Astrocyte (in vitro differentiated cells and primary cell): ENCODE results near the gene CTR9. TPM values are rescaled to one million over a fixed set of nuclear protein-coding genes. Genes with fewer than 3 reads are reported as not detected.

Experiments used
- DNase-seq: peaks from one replicate; pipeline ENCODE4 v3.0.0-alpha.2; 2010; ENCODE audit warnings: low read depth
- FAIRE-seq: peaks from 2 replicates; lab custom pipeline; 2011; peaks lifted over from hg19 to GRCh38; lab: Jason Lieb, UNC
- H2AFZ ChIP-seq: 2 replicates; pipeline ENCODE4 v1.6.0; 2012; ENCODE audit warnings: low read depth, low read length, inconsistent platforms
- H3K27ac ChIP-seq: 2 replicates; pipeline ENCODE4 v1.5.1; 2011; ENCODE audit warnings: low read depth, low read length, inconsistent platforms
- H3K27me3 ChIP-seq: 2 replicates; pipeline ENCODE4 v1.6.0; 2011; ENCODE audit warnings: low read length, inconsistent platforms; ENCODE audit not compliant: insufficient read depth
- H3K36me3 ChIP-seq: 2 replicates; pipeline ENCODE4 v1.5.1; 2011; ENCODE audit warnings: low read length, inconsistent platforms; ENCODE audit not compliant: insufficient read depth
- H3K4me1 ChIP-seq: 2 replicates; pipeline ENCODE4 v1.5.1; 2011; ENCODE audit warnings: low read length, inconsistent platforms; ENCODE audit not compliant: insufficient read depth
- H3K4me2 ChIP-seq: 2 replicates; pipeline ENCODE4 v1.6.0; 2012; ENCODE audit warnings: low read length, inconsistent platforms
- H3K4me3 ChIP-seq: 2 replicates; pipeline ENCODE4 v1.5.1; 2011; ENCODE audit warnings: low read depth, mild to moderate bottlenecking, low read length, inconsistent platforms; ENCODE audit not compliant: insufficient read depth
- H3K79me2 ChIP-seq: 2 replicates; pipeline ENCODE4 v1.6.0; 2012; ENCODE audit warnings: mild to moderate bottlenecking, low read length, inconsistent platforms; ENCODE audit not compliant: insufficient read depth
- H3K9ac ChIP-seq: 2 replicates; pipeline ENCODE4 v1.6.0; 2012; ENCODE audit warnings: mild to moderate bottlenecking, low read length, inconsistent platforms
- H3K9me3 ChIP-seq: 2 replicates; pipeline ENCODE4 v1.5.1; 2012; ENCODE audit warnings: low read depth, mild to moderate bottlenecking, low read length, inconsistent platforms; ENCODE audit not compliant: insufficient read depth
- H4K20me1 ChIP-seq: 2 replicates; pipeline ENCODE4 v1.6.0; 2012; ENCODE audit warnings: low read length, inconsistent platforms; ENCODE audit not compliant: insufficient read depth
- H3K27ac Mint-ChIP-seq: one replicate; pipeline ENCODE4 v1.8.0; 2021; ENCODE audit warnings: mild to moderate bottlenecking, mixed read lengths; ENCODE audit not compliant: unreplicated experiment
- H3K27me3 Mint-ChIP-seq: one replicate; pipeline ENCODE4 v1.8.0; 2021; ENCODE audit warnings: low read depth, mixed read lengths; ENCODE audit not compliant: unreplicated experiment
- H3K36me3 Mint-ChIP-seq: one replicate; pipeline ENCODE4 v1.8.0; 2021; ENCODE audit warnings: low read depth, mixed read lengths; ENCODE audit not compliant: unreplicated experiment
- H3K4me1 Mint-ChIP-seq: one replicate; pipeline ENCODE4 v1.8.0; 2021; ENCODE audit warnings: low read depth, mixed read lengths; ENCODE audit not compliant: unreplicated experiment
- H3K4me3 Mint-ChIP-seq: one replicate; pipeline ENCODE4 v1.8.0; 2021; ENCODE audit warnings: mild to moderate bottlenecking, moderate library complexity, mixed read lengths; ENCODE audit not compliant: unreplicated experiment
- H3K9me3 Mint-ChIP-seq: one replicate; pipeline ENCODE4 v1.8.0; 2021; ENCODE audit warnings: mild to moderate bottlenecking, mixed read lengths; ENCODE audit not compliant: unreplicated experiment
- EZH2 ChIP-seq: IDR thresholded peaks from 2 replicates; pipeline ENCODE4 v1.6.1; 2012; ENCODE audit warnings: mild to moderate bottlenecking, low read length, inconsistent platforms; ENCODE audit not compliant: insufficient read depth
- total RNA-seq: library from RNA; stranded (reverse); gene quantifications from 2 replicates; pipeline ENCODE4 v1.2.1, GENCODE V29; 2021
- TF ChIP-seq, protein P1 (sequence below): IDR thresholded peaks from 2 replicates; pipeline ENCODE4 v1.5.1; 2011; ENCODE audit warnings: low read depth, mild to moderate bottlenecking, inconsistent platforms, low read length, moderate library complexity; ENCODE audit not compliant: insufficient read depth

Gene CTR9
- total RNA-seq, 1 donor from 2014 or later = 29.3 TPM

DNA sequence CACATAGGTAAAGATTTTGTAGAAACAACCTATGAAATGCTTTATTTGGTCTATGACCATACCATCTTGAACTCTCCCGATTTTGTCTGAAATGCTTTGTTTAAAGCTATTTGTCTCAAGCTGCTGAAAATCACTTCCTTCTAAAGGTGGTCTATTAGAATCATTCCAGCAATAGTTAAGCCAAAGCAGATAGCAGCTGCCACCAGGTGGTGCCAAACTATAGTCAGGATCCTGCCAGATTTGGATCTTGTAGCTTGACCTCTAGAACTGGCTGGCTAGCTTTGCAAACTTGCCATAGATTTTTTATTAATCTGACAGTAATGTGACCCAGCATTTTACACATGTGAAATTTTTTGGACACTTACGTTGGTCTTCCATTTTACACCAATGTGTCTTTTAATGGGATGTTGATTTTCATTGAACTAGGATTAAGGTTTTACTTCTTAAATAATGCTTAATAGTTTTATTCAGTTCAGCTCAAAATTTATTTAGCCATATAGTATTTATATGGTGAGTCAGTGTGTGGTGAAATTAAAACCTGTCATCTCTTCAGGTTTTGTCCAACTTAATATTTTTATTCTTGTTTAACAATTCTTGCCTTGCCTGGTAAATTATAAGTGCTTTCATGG, 19.7 kb downstream of the CTR9 start:
- peak; percentile 23 for DNase-seq
- H3K4me1 Mint-ChIP-seq = no peaks in the 10 kb centered on the region

DNA sequence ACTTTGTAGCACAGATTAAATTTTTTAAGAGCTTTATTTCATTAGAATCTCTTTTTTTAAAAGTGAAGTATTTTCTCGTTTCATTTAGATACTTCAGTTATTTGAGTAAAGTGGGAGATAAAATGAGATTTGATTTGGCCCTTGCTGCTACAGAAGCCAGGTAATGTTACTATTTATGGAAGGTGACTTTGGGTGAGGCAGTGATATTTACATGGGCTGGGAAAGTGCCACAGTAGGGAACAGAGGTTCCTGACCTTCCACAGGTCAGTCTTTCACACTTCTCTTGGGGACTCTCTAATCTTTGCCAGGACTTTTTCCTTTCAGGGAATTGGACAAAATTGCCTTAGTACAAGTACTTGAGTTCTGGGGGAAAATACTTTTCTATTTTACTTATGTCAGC, 20.4 kb downstream of the CTR9 start:
- no peak for FAIRE-seq
- peaks cover 56% of the 10 kb centered on the region for H3K36me3 ChIP-seq

More for the DNA sequence above, 19.7 kb downstream of the CTR9 start:
- Mint-ChIP-seq H3K9me3 (no peaks in the 10 kb centered on the region), H3K36me3 (peaks cover 29% of the 10 kb centered on the region), H3K27ac (no peak overlapping the region), H3K27me3 (no peaks in the 10 kb centered on the region), H3K4me3 (no peak overlapping the region)
- Histone ChIP-seq H3K79me2 (no peaks in the 10 kb centered on the region), H3K9me3 (no peaks in the 10 kb centered on the region), H3K27me3 (no peaks in the 10 kb centered on the region), H3K4me1 (no peaks in the 10 kb centered on the region), H3K27ac (no peak overlapping the region), H3K9ac (no peak overlapping the region), H2AFZ (no peak overlapping the region), H3K4me2 (no peak overlapping the region), H3K4me3 (no peak overlapping the region), H3K36me3 (peaks cover 54% of the 10 kb centered on the region), H4K20me1 (no peaks in the 10 kb centered on the region)
- no peak for TF ChIP-seq EZH2
- TF ChIP-seq, protein P1, sequence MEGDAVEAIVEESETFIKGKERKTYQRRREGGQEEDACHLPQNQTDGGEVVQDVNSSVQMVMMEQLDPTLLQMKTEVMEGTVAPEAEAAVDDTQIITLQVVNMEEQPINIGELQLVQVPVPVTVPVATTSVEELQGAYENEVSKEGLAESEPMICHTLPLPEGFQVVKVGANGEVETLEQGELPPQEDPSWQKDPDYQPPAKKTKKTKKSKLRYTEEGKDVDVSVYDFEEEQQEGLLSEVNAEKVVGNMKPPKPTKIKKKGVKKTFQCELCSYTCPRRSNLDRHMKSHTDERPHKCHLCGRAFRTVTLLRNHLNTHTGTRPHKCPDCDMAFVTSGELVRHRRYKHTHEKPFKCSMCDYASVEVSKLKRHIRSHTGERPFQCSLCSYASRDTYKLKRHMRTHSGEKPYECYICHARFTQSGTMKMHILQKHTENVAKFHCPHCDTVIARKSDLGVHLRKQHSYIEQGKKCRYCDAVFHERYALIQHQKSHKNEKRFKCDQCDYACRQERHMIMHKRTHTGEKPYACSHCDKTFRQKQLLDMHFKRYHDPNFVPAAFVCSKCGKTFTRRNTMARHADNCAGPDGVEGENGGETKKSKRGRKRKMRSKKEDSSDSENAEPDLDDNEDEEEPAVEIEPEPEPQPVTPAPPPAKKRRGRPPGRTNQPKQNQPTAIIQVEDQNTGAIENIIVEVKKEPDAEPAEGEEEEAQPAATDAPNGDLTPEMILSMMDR = peak; percentile 80
- no peak for FAIRE-seq

DNA sequence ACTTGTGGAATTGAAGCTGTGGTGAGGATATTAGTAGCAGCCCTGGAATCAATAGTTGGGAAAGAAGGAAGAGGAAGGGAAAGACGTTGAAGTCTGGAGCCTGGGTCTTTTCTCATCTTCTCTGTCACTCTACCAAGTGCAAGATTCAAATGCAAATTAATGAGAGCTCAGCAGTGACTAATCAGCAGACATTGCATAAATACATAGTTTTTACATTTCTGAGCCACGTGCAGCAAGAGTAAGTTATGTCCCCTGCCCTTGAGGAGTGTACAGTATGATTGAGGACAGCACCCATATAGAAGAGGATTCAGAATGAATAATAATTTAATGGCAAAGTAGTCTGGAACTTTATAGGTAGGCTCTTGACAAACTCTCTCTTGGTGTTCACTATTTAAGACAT, 23.8 kb downstream of the CTR9 start:
- Histone ChIP-seq H3K9me3 (no peaks in the 10 kb centered on the region), H3K4me3 (no peak overlapping the region), H3K27me3 (no peaks in the 10 kb centered on the region), H3K27ac (no peak overlapping the region), H3K4me2 (no peak overlapping the region), H3K36me3 (peaks cover 60% of the 10 kb centered on the region), H2AFZ (no peak overlapping the region), H3K79me2 (no peaks in the 10 kb centered on the region), H3K4me1 (peaks cover 8% of the 10 kb centered on the region), H3K9ac (no peak overlapping the region), H4K20me1 (no peaks in the 10 kb centered on the region)
- no peak overlapping the region for H3K4me3 Mint-ChIP-seq
- DNase-seq (no peak), FAIRE-seq (no peak)
- H3K36me3 Mint-ChIP-seq = peaks cover 35% of the 10 kb centered on the region
- H3K9me3 Mint-ChIP-seq = no peaks in the 10 kb centered on the region
- H3K4me1 Mint-ChIP-seq = peaks cover 10% of the 10 kb centered on the region
- TF ChIP-seq, protein P1 = no peak
- no peak for TF ChIP-seq EZH2
- H3K27ac Mint-ChIP-seq = no peak overlapping the region
- no peaks in the 10 kb centered on the region for H3K27me3 Mint-ChIP-seq

More for the DNA sequence above, 20.4 kb downstream of the CTR9 start:
- no peaks in the 10 kb centered on the region for H3K9me3 ChIP-seq
- no peaks in the 10 kb centered on the region for H4K20me1 ChIP-seq
- H3K27me3 Mint-ChIP-seq = no peaks in the 10 kb centered on the region
- H2AFZ ChIP-seq = no peak overlapping the region
- no peak for DNase-seq
- H3K36me3 Mint-ChIP-seq = peaks cover 29% of the 10 kb centered on the region
- H3K4me1 Mint-ChIP-seq = no peaks in the 10 kb centered on the region
- no peak overlapping the region for H3K9ac ChIP-seq
- H3K4me3 Mint-ChIP-seq = no peak overlapping the region
- no peak overlapping the region for H3K4me3 ChIP-seq
- no peak overlapping the region for H3K27ac ChIP-seq
- TF ChIP-seq, protein P1 = no peak
- H3K4me2 ChIP-seq = no peak overlapping the region
- no peaks in the 10 kb centered on the region for H3K4me1 ChIP-seq
- no peaks in the 10 kb centered on the region for H3K27me3 ChIP-seq
- no peaks in the 10 kb centered on the region for H3K79me2 ChIP-seq
- no peaks in the 10 kb centered on the region for H3K9me3 Mint-ChIP-seq
- no peak overlapping the region for H3K27ac Mint-ChIP-seq
